COLO668 (cell line): ENCODE measurements around the gene SSBP3.

Source experiments
- DNase-seq: peaks from one replicate; lab custom pipeline; 2025; ENCODE audit not compliant: unreplicated experiment; lab: John Stamatoyannopoulos, UW

The SSBP3 gene

GRCh38 chr1:54332781-54333585 lies 73.2 kb downstream of the SSBP3 start:
- peak; percentile 41 for DNase-seq

- no peak for DNase-seq
These were observed 74.2 kb downstream of the SSBP3 start for GRCh38 chr1:54331843-54332463.

GRCh38 chr1:54331091-54331772 lies 75.0 kb downstream of the SSBP3 start:
- DNase-seq: no peak

- peak; percentile 65 for DNase-seq
These were observed 76.7 kb downstream of the SSBP3 start for GRCh38 chr1:54329312-54330003.

- DNase-seq: no peak
These were observed 78.0 kb downstream of the SSBP3 start for GRCh38 chr1:54328066-54328636.

- no peak for DNase-seq
These were observed 78.7 kb downstream of the SSBP3 start for GRCh38 chr1:54327386-54328065.

- no peak for DNase-seq
These were observed 79.4 kb downstream of the SSBP3 start for GRCh38 chr1:54326543-54327385.

GRCh38 chr1:54325703-54326461 lies 80.3 kb downstream of the SSBP3 start:
- no peak for DNase-seq

GRCh38 chr1:54325284-54325683 lies 80.9 kb downstream of the SSBP3 start:
- no peak for DNase-seq

GRCh38 chr1:54324251-54325140 lies 81.7 kb downstream of the SSBP3 start:
- DNase-seq: no peak

- DNase-seq: no peak
These were observed 82.3 kb downstream of the SSBP3 start for GRCh38 chr1:54323921-54324250.

- no peak for DNase-seq
These were observed 82.9 kb downstream of the SSBP3 start for GRCh38 chr1:54323324-54323739.

GRCh38 chr1:54318246-54318814 lies 87.9 kb downstream of the SSBP3 start:
- DNase-seq: no peak

- no peak for DNase-seq
These were observed 89.1 kb downstream of the SSBP3 start for GRCh38 chr1:54317084-54317483.

GRCh38 chr1:54315099-54315498 lies 91.1 kb downstream of the SSBP3 start:
- DNase-seq: no peak

- no peak for DNase-seq
These were observed 91.5 kb downstream of the SSBP3 start for GRCh38 chr1:54314696-54315095.

GRCh38 chr1:54312796-54313316 lies 93.3 kb downstream of the SSBP3 start:
- DNase-seq: peak; percentile 64
